Upper lobe of right lung (tissue), 1 donor: ENCODE results near the gene SYT1. TPM values are rescaled to one million over a fixed set of nuclear protein-coding genes. Genes with fewer than 3 reads are reported as not detected.

Experiments used
- ATAC-seq: fragments of 200-7000 bp; cut with Tn5 transposase; one replicate; pipeline ENCODE4 v1.9.1; 2020; ENCODE audit warnings: mild to moderate bottlenecking, moderate library complexity
- DNase-seq: peaks from one replicate; pipeline ENCODE4 v3.0.0-alpha.2; 2020
- H3K27ac ChIP-seq: fragments of 200-600 bp; one replicate; pipeline ENCODE4 v1.8.0; 2022
- H3K27me3 ChIP-seq: fragments of 200-600 bp; one replicate; pipeline ENCODE4 v1.8.0; 2022; ENCODE audit warnings: mild to moderate bottlenecking
- H3K36me3 ChIP-seq: fragments of 200-600 bp; one replicate; pipeline ENCODE4 v1.8.0; 2022
- H3K4me1 ChIP-seq: fragments of 200-600 bp; one replicate; pipeline ENCODE4 v1.8.0; 2022
- H3K4me3 ChIP-seq: fragments of 200-600 bp; one replicate; pipeline ENCODE4 v1.8.0; 2022; ENCODE audit warnings: mild to moderate bottlenecking
- H3K9me3 ChIP-seq: fragments of 200-600 bp; one replicate; pipeline ENCODE4 v1.8.0; 2022
- intact Hi-C: fragments of 100-400 bp; cut with DNase I; formaldehyde crosslinking; loops from one replicate; pipeline ENCODE4 v1.11.0; 2022
- total RNA-seq: library from RNA; stranded (reverse); fragmentation: NEBNext Ultra II Directional; extraction: Animal tissue kit (Norgen Biotek cat#: 25700); gene quantifications from one replicate; pipeline ENCODE4 v1.2.1, GENCODE V29; 2021
- TF ChIP-seq, protein P1 (sequence below): fragments of 200-600 bp; IDR thresholded peaks from one replicate; pipeline ENCODE4 v1.8.0; 2022; ENCODE audit warnings: antibody characterized with exemption
- donor health status: DM: no; HTN: yes; CAD: no; lungs with severe emphysema.

The SYT1 gene
- total RNA-seq, 1 donor from 2014 or later, result 0.58 TPM

DNA sequence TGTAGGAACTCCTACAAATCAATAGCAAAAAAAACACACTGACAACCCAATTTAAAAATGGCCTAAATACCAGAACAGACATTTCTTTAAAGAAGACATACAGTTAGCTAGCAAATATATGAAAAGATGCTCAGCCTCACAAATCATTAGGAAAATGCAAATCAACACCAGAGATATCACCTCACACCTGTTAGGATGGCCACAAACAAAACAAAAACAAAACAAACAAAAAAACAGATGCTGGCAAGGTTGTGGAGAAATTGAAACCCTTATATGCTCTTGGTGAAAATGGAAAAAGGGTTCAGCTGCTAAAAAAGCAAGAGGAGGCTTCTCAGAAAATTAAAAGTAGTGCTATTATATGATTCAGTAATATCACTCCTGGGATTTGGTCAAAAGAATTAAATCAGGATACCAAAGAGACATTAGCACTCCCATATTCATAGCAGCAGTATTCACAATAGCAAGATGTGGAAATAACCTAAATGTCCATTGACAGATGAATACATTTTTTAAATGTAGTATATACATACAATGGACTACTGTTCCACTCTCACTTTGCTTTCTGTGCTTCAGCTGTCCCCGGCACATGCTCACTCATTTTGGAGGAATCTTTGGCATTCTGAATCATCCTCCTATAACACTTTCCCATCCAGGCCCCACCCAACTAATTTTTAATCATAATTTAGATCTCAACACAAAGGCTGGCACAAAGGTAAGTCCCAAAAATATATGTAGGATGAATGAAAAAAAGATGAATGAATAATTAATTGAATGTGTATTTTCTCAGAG, 99.1 kb downstream of the SYT1 start:
- TF ChIP-seq, protein P1, sequence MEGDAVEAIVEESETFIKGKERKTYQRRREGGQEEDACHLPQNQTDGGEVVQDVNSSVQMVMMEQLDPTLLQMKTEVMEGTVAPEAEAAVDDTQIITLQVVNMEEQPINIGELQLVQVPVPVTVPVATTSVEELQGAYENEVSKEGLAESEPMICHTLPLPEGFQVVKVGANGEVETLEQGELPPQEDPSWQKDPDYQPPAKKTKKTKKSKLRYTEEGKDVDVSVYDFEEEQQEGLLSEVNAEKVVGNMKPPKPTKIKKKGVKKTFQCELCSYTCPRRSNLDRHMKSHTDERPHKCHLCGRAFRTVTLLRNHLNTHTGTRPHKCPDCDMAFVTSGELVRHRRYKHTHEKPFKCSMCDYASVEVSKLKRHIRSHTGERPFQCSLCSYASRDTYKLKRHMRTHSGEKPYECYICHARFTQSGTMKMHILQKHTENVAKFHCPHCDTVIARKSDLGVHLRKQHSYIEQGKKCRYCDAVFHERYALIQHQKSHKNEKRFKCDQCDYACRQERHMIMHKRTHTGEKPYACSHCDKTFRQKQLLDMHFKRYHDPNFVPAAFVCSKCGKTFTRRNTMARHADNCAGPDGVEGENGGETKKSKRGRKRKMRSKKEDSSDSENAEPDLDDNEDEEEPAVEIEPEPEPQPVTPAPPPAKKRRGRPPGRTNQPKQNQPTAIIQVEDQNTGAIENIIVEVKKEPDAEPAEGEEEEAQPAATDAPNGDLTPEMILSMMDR, result no peak
- H3K4me3 ChIP-seq, result no peak overlapping the region
- intact Hi-C loops, result no loop called here
- no peak overlapping the region for H3K27ac ChIP-seq
- DNase-seq (no peak), ATAC-seq (no peak)
- H3K4me1 ChIP-seq, result no peaks in the 10 kb centered on the region
- H3K36me3 ChIP-seq, result no peaks in the 10 kb centered on the region
- H3K27me3 ChIP-seq, result no peaks in the 10 kb centered on the region
- no peaks in the 10 kb centered on the region for H3K9me3 ChIP-seq

DNA sequence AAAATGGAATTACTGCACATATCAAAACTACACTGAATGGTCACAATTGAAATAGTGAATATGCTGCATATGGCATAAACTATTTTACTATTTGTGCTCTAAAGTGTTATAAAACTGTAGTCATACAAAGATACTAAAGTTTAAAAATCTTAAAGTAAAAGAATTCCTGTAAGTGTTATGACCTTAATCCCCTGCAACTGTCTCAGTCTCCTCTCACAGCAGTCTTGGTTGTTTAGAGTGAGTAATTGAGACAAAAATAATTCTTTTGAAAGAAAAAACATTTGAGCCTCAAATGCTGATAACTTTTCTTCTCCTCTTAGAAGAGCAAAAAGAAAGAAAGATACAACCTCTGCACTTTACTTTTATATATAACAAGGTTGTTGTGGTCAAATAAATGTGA, 99.9 kb downstream of the SYT1 start:
- H3K36me3 ChIP-seq, result no peaks in the 10 kb centered on the region
- intact Hi-C loops, result no loop called here
- no peak overlapping the region for H3K4me3 ChIP-seq
- H3K4me1 ChIP-seq, result no peaks in the 10 kb centered on the region
- TF ChIP-seq, protein P1, result no peak
- H3K9me3 ChIP-seq, result no peaks in the 10 kb centered on the region
- no peaks in the 10 kb centered on the region for H3K27me3 ChIP-seq
- H3K27ac ChIP-seq, result no peak overlapping the region
- ATAC-seq, result no peak
- no peak for DNase-seq

DNA sequence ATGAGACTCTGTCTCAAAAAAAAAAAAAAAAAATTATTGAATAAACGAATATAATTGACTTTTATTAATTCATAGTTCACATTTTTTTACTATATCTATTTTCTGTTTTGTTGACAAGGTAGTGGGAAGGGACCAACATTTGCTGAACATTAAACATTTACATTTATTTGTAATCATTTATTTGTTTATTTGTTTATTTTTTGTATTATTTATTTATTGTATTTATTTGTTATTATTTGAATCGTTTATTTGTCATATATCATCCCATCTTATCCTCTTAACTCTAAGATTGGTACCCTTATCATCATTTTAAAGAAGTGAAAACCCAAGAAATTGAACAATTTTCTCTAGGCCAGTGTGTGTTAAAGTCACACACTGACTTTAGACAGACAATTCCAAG, 101.5 kb downstream of the SYT1 start:
- Histone ChIP-seq H3K27ac (no peak overlapping the region), H3K9me3 (no peaks in the 10 kb centered on the region), H3K27me3 (no peaks in the 10 kb centered on the region), H3K4me3 (no peak overlapping the region), H3K36me3 (no peaks in the 10 kb centered on the region), H3K4me1 (no peaks in the 10 kb centered on the region)
- DNase-seq (no peak), ATAC-seq (no peak)
- TF ChIP-seq, protein P1, result no peak
- intact Hi-C loops, result no loop called here

DNA sequence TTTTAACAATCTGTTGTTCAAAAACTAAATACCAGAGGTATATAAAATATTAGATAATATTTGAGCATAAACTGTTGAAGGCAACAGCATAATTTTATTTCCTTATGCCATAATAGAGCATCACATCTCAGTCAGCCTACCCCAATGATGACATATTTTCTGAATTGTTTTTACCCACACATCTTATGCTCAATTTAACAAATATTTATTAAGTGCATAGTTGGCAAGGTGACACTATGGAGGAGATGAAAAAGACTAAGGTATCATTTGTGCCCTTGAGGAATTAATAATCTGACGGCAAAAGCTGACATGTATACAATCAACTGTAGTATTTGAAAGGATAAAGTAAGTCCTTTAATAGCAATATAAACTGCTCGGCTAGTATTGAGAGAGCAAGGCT, 102.4 kb downstream of the SYT1 start:
- H3K4me1 ChIP-seq, result no peaks in the 10 kb centered on the region
- DNase-seq (no peak), ATAC-seq (no peak)
- H3K36me3 ChIP-seq, result no peaks in the 10 kb centered on the region
- no peak overlapping the region for H3K4me3 ChIP-seq
- H3K27me3 ChIP-seq, result no peaks in the 10 kb centered on the region
- H3K27ac ChIP-seq, result no peak overlapping the region
- intact Hi-C loops, result no loop called here
- TF ChIP-seq, protein P1, result no peak
- no peaks in the 10 kb centered on the region for H3K9me3 ChIP-seq

DNA sequence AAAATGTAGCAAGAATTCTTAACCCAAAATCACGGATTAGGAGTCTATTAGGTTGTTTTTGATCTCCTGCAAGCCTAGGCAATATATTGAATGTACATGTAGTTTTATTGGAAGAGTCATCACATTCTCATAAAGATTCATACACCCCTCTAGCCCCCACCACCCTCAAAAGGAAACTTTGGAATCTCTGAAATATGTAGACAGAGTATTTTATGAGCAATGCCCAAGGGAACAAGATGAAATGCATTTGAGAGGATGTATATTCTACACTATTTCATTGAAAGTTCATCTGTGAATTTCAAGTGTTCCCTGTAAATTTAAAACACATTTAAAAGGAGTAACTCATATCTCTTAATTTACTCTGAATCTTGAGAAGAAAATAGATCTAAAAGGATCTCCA, 103.7 kb downstream of the SYT1 start:
- ATAC-seq (no peak), DNase-seq (no peak)
- Histone ChIP-seq H3K36me3 (no peaks in the 10 kb centered on the region), H3K9me3 (no peaks in the 10 kb centered on the region), H3K4me3 (no peak overlapping the region), H3K4me1 (no peaks in the 10 kb centered on the region), H3K27me3 (no peaks in the 10 kb centered on the region), H3K27ac (no peak overlapping the region)
- TF ChIP-seq, protein P1, result no peak
- intact Hi-C loops, result no loop called here
